H9 (cell line): ENCODE data around the gene MAP7. TPM values are rescaled to one million over a fixed set of nuclear protein-coding genes. Genes with fewer than 3 reads are reported as not detected.

Experiments
- DNase-seq: peaks from one replicate; pipeline ENCODE4 v3.0.0-alpha.2; 2017
- H2AFZ ChIP-seq: one replicate; pipeline ENCODE4 v1.6.1; 2013; ENCODE audit warnings: mild to moderate bottlenecking, low read length, control low read depth, moderate library complexity
- H2AK5ac ChIP-seq: 2 replicates; pipeline ENCODE4 v1.6.1; 2013; ENCODE audit warnings: low read length, control low read depth, mixed read lengths; ENCODE audit not compliant: insufficient read length
- H2BK120ac ChIP-seq: one replicate; pipeline ENCODE4 v1.6.1; 2013; ENCODE audit warnings: low read depth, mild to moderate bottlenecking, low read length, control low read depth, inconsistent platforms; ENCODE audit not compliant: poor library complexity, severe bottlenecking
- H2BK12ac ChIP-seq: 2 replicates; pipeline ENCODE4 v1.6.1; 2013; ENCODE audit warnings: low read length, control low read depth, mixed read lengths, low read depth; ENCODE audit not compliant: insufficient read length
- H2BK15ac ChIP-seq: 2 replicates; pipeline ENCODE4 v1.6.1; 2013; ENCODE audit warnings: low read depth, low read length, control low read depth
- H2BK20ac ChIP-seq: one replicate; pipeline ENCODE4 v1.6.1; 2013; ENCODE audit warnings: low read depth, mild to moderate bottlenecking, low read length, control low read depth, inconsistent platforms; ENCODE audit not compliant: poor library complexity, severe bottlenecking
- H2BK5ac ChIP-seq: 2 replicates; pipeline ENCODE4 v1.6.1; 2013; ENCODE audit warnings: low read length, control low read depth, mixed read lengths; ENCODE audit not compliant: insufficient read length
- H3K14ac ChIP-seq: 2 replicates; pipeline ENCODE4 v1.6.1; 2013; ENCODE audit warnings: low read length, control low read depth; ENCODE audit not compliant: insufficient read depth
- H3K18ac ChIP-seq: 2 replicates; pipeline ENCODE4 v1.6.1; 2013; ENCODE audit warnings: low read depth, mild to moderate bottlenecking, mixed read lengths, low read length, control low read depth; ENCODE audit not compliant: insufficient read length
- H3K23ac ChIP-seq: 2 replicates; pipeline ENCODE4 v1.6.1; 2013; ENCODE audit warnings: low read length, control low read depth, mixed read lengths, low read depth; ENCODE audit not compliant: insufficient read length
- H3K23me2 ChIP-seq: 2 replicates; pipeline ENCODE4 v1.6.1; 2013; ENCODE audit warnings: low read depth, mild to moderate bottlenecking, mixed read lengths, low read length, control low read depth; ENCODE audit not compliant: insufficient read length, poor library complexity, severe bottlenecking
- H3K27ac ChIP-seq: 2 replicates; pipeline ENCODE4 v1.5.1; 2013; ENCODE audit warnings: low read length, control low read depth, mixed read lengths, low read depth; ENCODE audit not compliant: insufficient read length
- H3K27me3 ChIP-seq: 2 replicates; pipeline ENCODE4 v1.6.1; 2013; ENCODE audit warnings: low read length, control low read depth, inconsistent platforms; ENCODE audit not compliant: insufficient read depth
- H3K4ac ChIP-seq: 2 replicates; pipeline ENCODE4 v1.6.1; 2013; ENCODE audit warnings: low read depth, mild to moderate bottlenecking, control low read depth, inconsistent platforms, low read length, moderate library complexity
- H3K4me1 ChIP-seq: 2 replicates; pipeline ENCODE4 v1.6.1; 2013; ENCODE audit warnings: low read length, control low read depth, inconsistent platforms; ENCODE audit not compliant: insufficient read depth
- H3K4me2 ChIP-seq: 2 replicates; pipeline ENCODE4 v1.6.1; 2013; ENCODE audit warnings: low read length, control low read depth, mixed read lengths; ENCODE audit not compliant: insufficient read length, insufficient read depth
- H3K56ac ChIP-seq: 2 replicates; pipeline ENCODE4 v1.6.1; 2013; ENCODE audit warnings: low read depth, mild to moderate bottlenecking, mixed read lengths, low read length, control low read depth; ENCODE audit not compliant: insufficient read length
- H3K79me1 ChIP-seq: 2 replicates; pipeline ENCODE4 v1.6.1; 2013; ENCODE audit warnings: low read depth, mild to moderate bottlenecking, moderate library complexity, low read length, control low read depth, inconsistent platforms; ENCODE audit not compliant: insufficient read depth, poor library complexity, severe bottlenecking
- H3K79me2 ChIP-seq: 2 replicates; pipeline ENCODE4 v1.6.1; 2013; ENCODE audit warnings: low read length, control low read depth, inconsistent platforms; ENCODE audit not compliant: insufficient read depth
- H3K9ac ChIP-seq: 2 replicates; pipeline ENCODE4 v1.6.1; 2013; ENCODE audit warnings: low read length, control low read depth, mixed read lengths; ENCODE audit not compliant: insufficient read length; ENCODE audit errors: extremely low read depth
- H3K9me3 ChIP-seq: one replicate; pipeline ENCODE4 v1.6.1; 2013; ENCODE audit warnings: low read depth, low read length, inconsistent platforms; ENCODE audit not compliant: control insufficient read depth
- H3T11ph ChIP-seq: one replicate; pipeline ENCODE4 v1.6.1; 2013; ENCODE audit warnings: mild to moderate bottlenecking, low read length, control low read depth, inconsistent platforms
- H4K20me1 ChIP-seq: one replicate; pipeline ENCODE4 v1.6.1; 2013; ENCODE audit not compliant: control insufficient read depth, insufficient read length, insufficient read depth
- H4K5ac ChIP-seq: 2 replicates; pipeline ENCODE4 v1.6.1; 2013; ENCODE audit warnings: low read depth, mild to moderate bottlenecking, mixed read lengths, low read length, control low read depth; ENCODE audit not compliant: insufficient read length
- H4K8ac ChIP-seq: replicated peaks from 2 replicates; pipeline ENCODE4 v1.6.1; 2013; ENCODE audit warnings: low read length, control low read depth, mixed read lengths, low read depth; ENCODE audit not compliant: insufficient read length
- H4K91ac ChIP-seq: 2 replicates; pipeline ENCODE4 v1.6.1; 2013; ENCODE audit warnings: low read depth, mild to moderate bottlenecking, moderate library complexity, mixed read lengths, low read length, control low read depth; ENCODE audit not compliant: insufficient read length
- H3K27ac Mint-ChIP-seq, 3 experiments: 2 replicates in 2 of 3; 3 replicates in 1 of 3; pipeline ENCODE4 v1.8.0; 2020 to 2021; ENCODE audit warnings: mixed read lengths in 3 of 3, mild to moderate bottlenecking in 1 of 3, moderate library complexity in 1 of 3
- H3K27me3 Mint-ChIP-seq: 2 replicates; pipeline ENCODE4 v1.8.0; 2021; ENCODE audit warnings: low read depth, mild to moderate bottlenecking, moderate library complexity, mixed read lengths
- H3K36me3 Mint-ChIP-seq, 3 experiments: 2 replicates in 2 of 3; 3 replicates in 1 of 3; pipeline ENCODE4 v1.8.0; 2020 to 2021; ENCODE audit warnings: low read depth in 3 of 3, mixed read lengths in 3 of 3; ENCODE audit not compliant: insufficient read depth in 1 of 3
- H3K4me1 Mint-ChIP-seq, 2 experiments: 2 replicates each; pipeline ENCODE4 v1.8.0; 2020; ENCODE audit warnings: mixed read lengths in 2 of 2
- H3K4me3 Mint-ChIP-seq, 2 experiments: 2 replicates in 1 of 2; 3 replicates in 1 of 2; pipeline ENCODE4 v1.8.0; 2020 to 2021; ENCODE audit warnings: mild to moderate bottlenecking in 2 of 2, mixed read lengths in 2 of 2, moderate library complexity in 1 of 2
- H3K9me3 Mint-ChIP-seq, 2 experiments: 2 replicates in 1 of 2; 3 replicates in 1 of 2; pipeline ENCODE4 v1.8.0; 2020; ENCODE audit warnings: mild to moderate bottlenecking in 2 of 2, mixed read lengths in 2 of 2, moderate library complexity in 1 of 2
- CTCF ChIP-seq: fragments of 200-600 bp; sonication (generic); conservative IDR thresholded peaks from 3 replicates; pipeline ENCODE4 v1.8.0; 2021; ENCODE audit warnings: antibody characterized with exemption, mild to moderate bottlenecking
- WGBS: extraction: QIAGEN DNeasy Blood & Tissue Kit; methylation state at CpG from one replicate; pipeline ENCODE4 v1.1.7; 2013; ENCODE audit warnings: missing lambda C conversion rate, low lambda C conversion rate, mixed read lengths; ENCODE audit not compliant: insufficient read length; ENCODE audit errors: extremely low coverage; 5-methylcytosine and 5-hydroxymethylcytosine counted together
- total RNA-seq: library from RNA; stranded (reverse); gene quantifications from 2 replicates; pipeline ENCODE4 v1.2.1, GENCODE V29; 2021

Gene MAP7
- total RNA-seq, 1 experiment from 2014 or later, result 51.1 TPM

GRCh38 chr6:136317971-136318370, 232.3 kb downstream of the MAP7 start:
- no peak overlapping the region for H3K27ac Mint-ChIP-seq
- H3K79me1 ChIP-seq, result no peaks in the 10 kb centered on the region

More at GRCh38 chr6:136317971-136318370, 232.3 kb downstream of the MAP7 start:
- DNase-seq, result no peak
- no peaks in the 10 kb centered on the region for H3K36me3 Mint-ChIP-seq
- H2BK12ac ChIP-seq, result no peak overlapping the region
- H4K8ac ChIP-seq, result no peak overlapping the region
- no peak overlapping the region for H3K56ac ChIP-seq
- H3K4ac ChIP-seq, result no peak overlapping the region
- H3K9me3 Mint-ChIP-seq, result no peaks in the 10 kb centered on the region
- no peak overlapping the region for H2BK120ac ChIP-seq
- no peaks in the 10 kb centered on the region for H3K4me1 ChIP-seq
- H3K79me2 ChIP-seq, result no peaks in the 10 kb centered on the region
- no peaks in the 10 kb centered on the region for H3K9me3 ChIP-seq
- no peak overlapping the region for H4K5ac ChIP-seq
- H3K18ac ChIP-seq, result no peak overlapping the region
- no peak overlapping the region for H2AK5ac ChIP-seq
- no peak for TF ChIP-seq CTCF
- peaks cover 0 to 2% of the 10 kb centered on the region in 2 experiments; a peak in 1 of 4 replicates for H3K4me1 Mint-ChIP-seq
- H3K14ac ChIP-seq, result no peak overlapping the region
- H3T11ph ChIP-seq, result no peak overlapping the region
- H3K27ac ChIP-seq, result no peak overlapping the region
- H3K23ac ChIP-seq, result no peak overlapping the region
- H4K20me1 ChIP-seq, result no peaks in the 10 kb centered on the region
- H4K91ac ChIP-seq, result no peak overlapping the region
- H3K4me2 ChIP-seq, result no peak overlapping the region
- no CpG with 5 or more reads among the region's 6 CpGs for WGBS
- no peaks in the 10 kb centered on the region for H3K27me3 ChIP-seq
- no peak overlapping the region for H3K4me3 Mint-ChIP-seq
- no peak overlapping the region for H2BK20ac ChIP-seq
- no peak overlapping the region for H2BK5ac ChIP-seq
- no peak overlapping the region for H2AFZ ChIP-seq
- H3K27me3 Mint-ChIP-seq, result no peaks in the 10 kb centered on the region; the same call in 1 of the 2 replicates
- H2BK15ac ChIP-seq, result no peak overlapping the region
- no peaks in the 10 kb centered on the region for H3K23me2 ChIP-seq
- H3K9ac ChIP-seq, result no peak overlapping the region
